SK-N-SH (cell line): ENCODE data around the gene TRIM9. TPM values are rescaled to one million over a fixed set of nuclear protein-coding genes. Genes with fewer than 3 reads are reported as not detected.
A peak's percentile ranks its signal among the peaks of the same experiment; 100 is the strongest.

Experiments
- CTCF ChIA-PET: fragments of 300-600, 350-600 bp; formaldehyde crosslinking; extraction: SDS; loops from one replicate; lab custom pipeline; 2021; lab: Yijun Ruan, JAX
- POLR2A ChIA-PET: fragments of 350-600 bp; sonication (Branson Sonifier 250); formaldehyde crosslinking; extraction: SDS; loops from one replicate; lab custom pipeline; 2020; ENCODE audit warnings: antibody characterized with exemption, inconsistent platforms; lab: Yijun Ruan, JAX
- DNase-seq: peaks from one replicate; pipeline ENCODE4 v3.0.0; 2012
- H2AFZ ChIP-seq: fragments of 200-600 bp; sonication (generic); 2 replicates; pipeline ENCODE4 v1.8.1; 2016; ENCODE audit warnings: antibody characterized with exemption, mild to moderate bottlenecking, low read depth
- H3F3A ChIP-seq: fragments of 200-600 bp; sonication (generic); replicated peaks from 2 replicates; pipeline ENCODE3; 2016; ENCODE audit warnings: antibody characterized with exemption, mild to moderate bottlenecking; ENCODE audit not compliant: insufficient read depth
- H3K27ac ChIP-seq, 2 experiments: fragments of 200-500 bp in 1 of 2; fragments of 200-600 bp in 1 of 2; sonication (Bioruptor generic) in 1 of 2; sonication (generic), shearing (Covaris generic) in 1 of 2; 2 replicates each; pipeline versions ENCODE4 v1.5.1 to v1.6.1; 2014 to 2016; ENCODE audit warnings: low read depth in 2 of 2, inconsistent platforms in 1 of 2, low read length in 1 of 2, mild to moderate bottlenecking in 1 of 2, mixed read lengths in 1 of 2
- H3K27me3 ChIP-seq: fragments of 200-600 bp; sonication (generic), shearing (Covaris generic); 2 replicates; pipeline ENCODE4 v1.6.1; 2016; ENCODE audit warnings: mixed run types; ENCODE audit not compliant: insufficient read depth
- H3K36me3 ChIP-seq, 2 experiments: fragments of 200-500 bp in 1 of 2; fragments of 200-600 bp in 1 of 2; sonication (Bioruptor generic) in 1 of 2; sonication (generic) in 1 of 2; replicated peaks in 1 of 2; 2 replicates each; pipeline versions ENCODE3 to v1.5.1; 2014 to 2016; ENCODE audit warnings: low read length in 1 of 2, mild to moderate bottlenecking in 1 of 2; ENCODE audit not compliant: insufficient read depth in 2 of 2, control insufficient read depth in 1 of 2
- H3K4me1 ChIP-seq, 2 experiments: fragments of 200-500 bp in 1 of 2; fragments of 200-600 bp in 1 of 2; sonication (Bioruptor generic) in 1 of 2; sonication (generic), shearing (Covaris generic) in 1 of 2; 2 replicates each; pipeline versions ENCODE4 v1.5.1 to v1.6.1; 2014 to 2016; ENCODE audit warnings: low read depth in 1 of 2, low read length in 1 of 2, mixed run types in 1 of 2; ENCODE audit not compliant: insufficient read depth in 2 of 2, control insufficient read depth in 1 of 2
- H3K4me2 ChIP-seq: fragments of 200-600 bp; sonication (generic), shearing (Covaris generic); 2 replicates; pipeline ENCODE4 v1.6.1; 2017; ENCODE audit warnings: mixed run types
- H3K4me3 ChIP-seq, 2 experiments: fragments of 200-500 bp in 1 of 2; fragments of 200-600 bp in 1 of 2; sonication (Bioruptor generic) in 1 of 2; sonication (generic), shearing (Covaris generic) in 1 of 2; 2 replicates each; pipeline versions ENCODE4 v1.5.1 to v1.8.1; 2014 to 2016; ENCODE audit warnings: low read depth in 2 of 2, inconsistent platforms in 1 of 2, low read length in 1 of 2, mild to moderate bottlenecking in 1 of 2, mixed read lengths in 1 of 2, moderate library complexity in 1 of 2
- H3K79me2 ChIP-seq: fragments of 200-600 bp; sonication (generic); 2 replicates; pipeline ENCODE4 v1.8.1; 2017; ENCODE audit warnings: mild to moderate bottlenecking; ENCODE audit not compliant: insufficient read depth
- H3K9ac ChIP-seq: fragments of 200-600 bp; sonication (generic); 2 replicates; pipeline ENCODE4 v1.6.1; 2017; ENCODE audit warnings: mixed run types
- H3K9me2 ChIP-seq: fragments of 200-600 bp; sonication (generic); 2 replicates; pipeline ENCODE4 v1.6.1; 2017; ENCODE audit warnings: mixed run types
- H3K9me3 ChIP-seq: fragments of 200-600 bp; sonication (generic); 2 replicates; pipeline ENCODE4 v1.6.1; 2017; ENCODE audit warnings: mixed run types, mild to moderate bottlenecking, moderate library complexity
- H4K20me1 ChIP-seq: fragments of 200-600 bp; sonication (generic); 2 replicates; pipeline ENCODE4 v1.6.1; 2017; ENCODE audit warnings: mild to moderate bottlenecking, mixed run types; ENCODE audit not compliant: insufficient read depth
- EZH2phosphoT487 ChIP-seq: fragments of 200-600 bp; sonication (generic); IDR thresholded peaks from 2 replicates; pipeline ENCODE4 v1.6.1; 2017; ENCODE audit warnings: low read depth, mixed run types, mild to moderate bottlenecking, antibody characterized with exemption, moderate library complexity, borderline replicate concordance
- FOXJ3 ChIP-seq: sonication (generic); formaldehyde crosslinking; IDR thresholded peaks from 2 replicates; pipeline ENCODE4 v1.5.1; 2020; ENCODE audit warnings: mild to moderate bottlenecking, missing genetic modification reagents
- GABPA ChIP-seq: IDR thresholded peaks from 2 replicates; pipeline ENCODE4 v1.4.0; 2012; ENCODE audit warnings: low read depth, mild to moderate bottlenecking
- IRF3 ChIP-seq: fragments of 150-350 bp; IDR thresholded peaks from 2 replicates; pipeline ENCODE4 v1.6.1; 2016; ENCODE audit warnings: mild to moderate bottlenecking, low read depth, low read length
- JUND ChIP-seq: IDR thresholded peaks from 2 replicates; pipeline ENCODE4 v1.4.0; 2012
- MAX ChIP-seq: IDR thresholded peaks from 2 replicates; pipeline ENCODE4 v1.4.0; 2012; ENCODE audit warnings: low read depth
- MEF2A ChIP-seq: IDR thresholded peaks from 2 replicates; pipeline ENCODE4 v1.4.0; 2012; ENCODE audit warnings: low read depth, borderline replicate concordance
- MXI1 ChIP-seq: IDR thresholded peaks from 2 replicates; pipeline ENCODE4 v1.6.1; 2012; ENCODE audit warnings: mild to moderate bottlenecking, low read depth, low read length, improper control_type of control experiment
- NRF1 ChIP-seq: IDR thresholded peaks from 2 replicates; pipeline ENCODE4 v1.6.1; 2012; ENCODE audit warnings: low read depth, mild to moderate bottlenecking, low read length
- PBX3 ChIP-seq: IDR thresholded peaks from 2 replicates; pipeline ENCODE4; 2012
- RAD21 ChIP-seq: IDR thresholded peaks from 2 replicates; pipeline ENCODE4 v1.6.1; 2012; ENCODE audit warnings: mild to moderate bottlenecking, low read length
- RFX5 ChIP-seq: IDR thresholded peaks from 2 replicates; pipeline ENCODE4 v1.6.1; 2012; ENCODE audit warnings: mild to moderate bottlenecking, improper control_type of control experiment, low read length
- SIN3A ChIP-seq: IDR thresholded peaks from 2 replicates; pipeline ENCODE4 v1.6.1; 2012; ENCODE audit warnings: low read depth, mild to moderate bottlenecking, low read length, moderate library complexity, borderline replicate concordance
- SMC3 ChIP-seq: IDR thresholded peaks from 2 replicates; pipeline ENCODE4 v1.6.1; 2012; ENCODE audit warnings: low read depth, low read length, improper control_type of control experiment
- TCF12 ChIP-seq: IDR thresholded peaks from 2 replicates; pipeline ENCODE4 v1.4.0; 2012
- YY1 ChIP-seq: IDR thresholded peaks from 2 replicates; pipeline ENCODE4 v1.4.0; 2012; ENCODE audit warnings: low read depth, mild to moderate bottlenecking
- WGBS: methylation state at CpG from one replicate; pipeline ENCODE4 v1.1.6; 2017; ENCODE audit warnings: low lambda C conversion rate; 5-methylcytosine and 5-hydroxymethylcytosine counted together
- polyA plus RNA-seq, 3 experiments: library from polyadenylated mRNA; depleted of rRNA; stranded (reverse); fragments of >200 nt; gene quantifications; 2 replicates each; pipeline ENCODE4 v1.2.3, GENCODE V29; 2012
- TF ChIP-seq, protein P1 (sequence below): IDR thresholded peaks from 2 replicates; pipeline ENCODE4 v1.4.0; 2012; ENCODE audit warnings: low read depth, borderline replicate concordance

The TRIM9 gene
- polyA plus RNA-seq, 1 of the 3 experiments (the other 2 are of a cell fraction): 3.9 TPM

DNA sequence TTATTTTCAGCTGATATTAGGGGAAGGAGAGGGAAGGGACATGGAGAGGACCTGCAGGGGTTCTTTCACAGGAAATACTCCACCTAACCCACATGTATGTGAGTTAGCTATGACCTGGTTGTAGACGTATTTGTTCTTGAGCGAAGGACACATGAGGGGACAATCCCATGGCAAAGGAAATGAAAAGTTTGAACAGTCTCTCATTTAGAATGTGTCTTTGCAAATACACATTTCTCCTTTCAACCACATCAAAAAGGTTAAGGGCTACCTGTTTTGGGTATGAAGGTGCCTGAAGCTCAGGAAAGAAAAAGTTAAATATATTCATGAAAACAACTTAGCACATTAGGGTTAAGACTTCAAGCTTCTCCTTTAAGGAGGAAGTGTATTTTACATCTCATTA is 158.0 kb downstream of the TRIM9 start:
- CTCF ChIA-PET: interaction anchor here (1.5 kb wide), 1 partner anchor 159 kb away, joined by 3 read pairs; no protein-coding TSS in a partner anchor
- H4K20me1 ChIP-seq: no peaks in the 10 kb centered on the region

More for the DNA sequence above, 158.0 kb downstream of the TRIM9 start:
- H3K27ac ChIP-seq: peak overlapping the region in 1 of 2 experiments; percentile 50; a peak in 2 of 4 replicates
- no peaks in the 10 kb centered on the region for H3K9me2 ChIP-seq
- H3F3A ChIP-seq: peaks cover 13% of the 10 kb centered on the region
- H3K36me3 ChIP-seq: peaks cover 3 to 15% of the 10 kb centered on the region in 2 experiments
- 94% methylated on average over 2 of the region's 2 CpGs for WGBS
- H3K79me2 ChIP-seq: no peaks in the 10 kb centered on the region
- no peak for DNase-seq
- POLR2A ChIA-PET: no interaction called here
- no peaks in the 10 kb centered on the region for H3K9me3 ChIP-seq
- no peak overlapping the region for H2AFZ ChIP-seq
- H3K27me3 ChIP-seq: no peaks in the 10 kb centered on the region
- no peak overlapping the region for H3K9ac ChIP-seq
- H3K4me2 ChIP-seq: 0 out of 2 replicates have a peak overlapping the region, but pooled peaks have one; percentile 11
- H3K4me3 ChIP-seq: no peak overlapping the region
- peaks cover 0 to 6% of the 10 kb centered on the region in 2 experiments; a peak in 2 of 4 replicates for H3K4me1 ChIP-seq
- TF ChIP-seq TCF12 (no peak), IRF3 (no peak), MAX (no peak), PBX3 (no peak), MXI1 (no peak), SIN3A (no peak), NRF1 (no peak), YY1 (no peak), SMC3 (no peak), RFX5 (no peak), GABPA (no peak), EZH2phosphoT487 (no peak), RAD21 (no peak), FOXJ3 (CRISPR knock-in tag) (no peak), JUND (no peak), MEF2A (no peak)
- TF ChIP-seq, protein P1, sequence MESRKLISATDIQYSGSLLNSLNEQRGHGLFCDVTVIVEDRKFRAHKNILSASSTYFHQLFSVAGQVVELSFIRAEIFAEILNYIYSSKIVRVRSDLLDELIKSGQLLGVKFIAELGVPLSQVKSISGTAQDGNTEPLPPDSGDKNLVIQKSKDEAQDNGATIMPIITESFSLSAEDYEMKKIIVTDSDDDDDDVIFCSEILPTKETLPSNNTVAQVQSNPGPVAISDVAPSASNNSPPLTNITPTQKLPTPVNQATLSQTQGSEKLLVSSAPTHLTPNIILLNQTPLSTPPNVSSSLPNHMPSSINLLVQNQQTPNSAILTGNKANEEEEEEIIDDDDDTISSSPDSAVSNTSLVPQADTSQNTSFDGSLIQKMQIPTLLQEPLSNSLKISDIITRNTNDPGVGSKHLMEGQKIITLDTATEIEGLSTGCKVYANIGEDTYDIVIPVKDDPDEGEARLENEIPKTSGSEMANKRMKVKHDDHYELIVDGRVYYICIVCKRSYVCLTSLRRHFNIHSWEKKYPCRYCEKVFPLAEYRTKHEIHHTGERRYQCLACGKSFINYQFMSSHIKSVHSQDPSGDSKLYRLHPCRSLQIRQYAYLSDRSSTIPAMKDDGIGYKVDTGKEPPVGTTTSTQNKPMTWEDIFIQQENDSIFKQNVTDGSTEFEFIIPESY: no peak
